NCI-H187 treated with DMSO at 0.1 percent for 48 hours (cell line): ENCODE results near the gene TAPT1.

Experiments used
- DNase-seq: peaks from one replicate; lab custom pipeline; 2025; lab: John Stamatoyannopoulos, UW

Gene TAPT1

GRCh38 chr4:16248605-16249004 lies 22.3 kb upstream of the TAPT1 start:
- no peak for DNase-seq

- DNase-seq = no peak
Observed at GRCh38 chr4:16245241-16245640, 19.0 kb upstream of the TAPT1 start.

GRCh38 chr4:16243285-16243684 lies 17.0 kb upstream of the TAPT1 start:
- DNase-seq = no peak

- DNase-seq = no peak
Observed at GRCh38 chr4:16240300-16240699, 14.0 kb upstream of the TAPT1 start.

GRCh38 chr4:16239086-16239485 lies 12.8 kb upstream of the TAPT1 start:
- no peak for DNase-seq

- DNase-seq = no peak
Observed at GRCh38 chr4:16238327-16238726, 12.1 kb upstream of the TAPT1 start.

- DNase-seq = no peak
Observed at GRCh38 chr4:16237715-16238114, 11.4 kb upstream of the TAPT1 start.

- no peak for DNase-seq
Observed at GRCh38 chr4:16236402-16237023, 10.2 kb upstream of the TAPT1 start.

- DNase-seq = no peak
Observed at GRCh38 chr4:16235209-16235608, 8.9 kb upstream of the TAPT1 start.

- no peak for DNase-seq
Observed at GRCh38 chr4:16233569-16234177, 7.4 kb upstream of the TAPT1 start.

GRCh38 chr4:16231570-16232245 lies 5.4 kb upstream of the TAPT1 start:
- DNase-seq = no peak

- DNase-seq = no peak
Observed at GRCh38 chr4:16230308-16230707, 4.0 kb upstream of the TAPT1 start.

GRCh38 chr4:16229604-16230003 lies 3.3 kb upstream of the TAPT1 start:
- no peak for DNase-seq

GRCh38 chr4:16227462-16227868 lies 1.2 kb upstream of the TAPT1 start:
- DNase-seq = no peak

- DNase-seq = no peak
Observed at GRCh38 chr4:16226816-16227461, 668 bp upstream of the TAPT1 start.

- DNase-seq = no peak
Observed at GRCh38 chr4:16225167-16225862, 956 bp downstream of the TAPT1 start.

- no peak for DNase-seq
Observed at GRCh38 chr4:16224264-16225166, 1.8 kb downstream of the TAPT1 start.

GRCh38 chr4:16222957-16223527 lies 3.2 kb downstream of the TAPT1 start:
- no peak for DNase-seq

GRCh38 chr4:16218950-16219349 lies 7.3 kb downstream of the TAPT1 start:
- DNase-seq = no peak

- DNase-seq = no peak
Observed at GRCh38 chr4:16217300-16218051, 8.8 kb downstream of the TAPT1 start.
